WTC11 (cell line): ENCODE data around the gene GPR37L1. TPM values are rescaled to one million over a fixed set of nuclear protein-coding genes. Genes with fewer than 3 reads are reported as not detected.

Source experiments
- ATAC-seq: fragments of 200-7000 bp; cut with Tn5 transposase; 2 replicates; pipeline ENCODE4 v1.10.0; 2021; ENCODE audit warnings: mild to moderate bottlenecking, moderate library complexity
- CTCF ChIA-PET: fragments of 300-600 bp; sonication (Branson Sonifier 250); formaldehyde crosslinking; loops from one replicate; lab custom pipeline; 2021; ENCODE audit warnings: antibody characterized with exemption; lab: Charles Lee
- POLR2A ChIA-PET: fragments of 350-600 bp; sonication (Branson Sonifier 250); formaldehyde crosslinking; loops from one replicate; lab custom pipeline; 2021; ENCODE audit warnings: antibody characterized with exemption; lab: Charles Lee
- DNase-seq: peaks from one replicate; pipeline ENCODE4 v3.0.0; 2021; ENCODE audit warnings: low spot score
- H3K27ac Mint-ChIP-seq: 2 replicates; pipeline ENCODE4 v1.8.0; 2021; ENCODE audit warnings: mixed read lengths
- H3K27me3 Mint-ChIP-seq: 2 replicates; pipeline ENCODE4 v1.8.0; 2021; ENCODE audit warnings: low read depth, mild to moderate bottlenecking, moderate library complexity, mixed read lengths
- H3K36me3 Mint-ChIP-seq: 2 replicates; pipeline ENCODE4 v1.8.0; 2021; ENCODE audit warnings: mixed read lengths
- H3K4me1 Mint-ChIP-seq: 2 replicates; pipeline ENCODE4 v1.8.0; 2022; ENCODE audit warnings: mixed read lengths
- H3K4me3 Mint-ChIP-seq: 2 replicates; pipeline ENCODE4 v1.8.0; 2021; ENCODE audit warnings: mild to moderate bottlenecking, moderate library complexity, mixed read lengths
- H3K9me3 Mint-ChIP-seq: 2 replicates; pipeline ENCODE4 v1.8.0; 2021; ENCODE audit warnings: mixed read lengths
- CBFB ChIP-seq: sonication (generic); formaldehyde crosslinking; IDR thresholded peaks from 2 replicates; pipeline ENCODE4 v1.8.1; 2022; ENCODE audit warnings: mild to moderate bottlenecking, low read depth, missing genetic modification reagents
- ETV6 ChIP-seq: sonication (generic); formaldehyde crosslinking; IDR thresholded peaks from 2 replicates; pipeline ENCODE4 v1.8.1; 2022; ENCODE audit warnings: mild to moderate bottlenecking, missing genetic modification reagents
- FOXK1 ChIP-seq: sonication (generic); formaldehyde crosslinking; IDR thresholded peaks from 2 replicates; pipeline ENCODE4 v1.8.0; 2022; ENCODE audit warnings: mild to moderate bottlenecking, moderate library complexity, missing genetic modification reagents
- FOXP1 ChIP-seq: sonication (generic); formaldehyde crosslinking; IDR thresholded peaks from 2 replicates; pipeline ENCODE4 v1.8.0; 2022; ENCODE audit warnings: missing genetic modification reagents, mild to moderate bottlenecking, moderate library complexity, borderline replicate concordance
- GABPB1 ChIP-seq: sonication (generic); formaldehyde crosslinking; IDR thresholded peaks from 2 replicates; pipeline ENCODE4 v1.8.1; 2023; ENCODE audit warnings: mild to moderate bottlenecking, missing genetic modification reagents
- MXD4 ChIP-seq: fragments of 250-450 bp; sonication (Bioruptor Pico); IDR thresholded peaks from 2 replicates; pipeline ENCODE4 v1.8.0; 2021; ENCODE audit warnings: mild to moderate bottlenecking, moderate library complexity, borderline replicate concordance
- NFATC4 ChIP-seq: fragments of 250-450 bp; sonication (Bioruptor Pico); IDR thresholded peaks from 2 replicates; pipeline ENCODE4 v1.9.0; 2021; ENCODE audit warnings: mild to moderate bottlenecking
- RORB ChIP-seq: fragments of 250-450 bp; sonication (Bioruptor Pico); IDR thresholded peaks from 2 replicates; pipeline ENCODE4 v1.9.0; 2021; ENCODE audit warnings: mild to moderate bottlenecking
- TEAD4 ChIP-seq: sonication (generic); formaldehyde crosslinking; IDR thresholded peaks from 2 replicates; pipeline ENCODE4 v1.8.0; 2022; ENCODE audit warnings: mild to moderate bottlenecking, missing genetic modification reagents
- ZNF263 ChIP-seq: sonication (generic); formaldehyde crosslinking; IDR thresholded peaks from 2 replicates; pipeline ENCODE4 v1.8.1; 2022; ENCODE audit warnings: low read depth, mild to moderate bottlenecking, moderate library complexity, missing genetic modification reagents
- ZNF317 ChIP-seq: sonication (generic); formaldehyde crosslinking; IDR thresholded peaks from 2 replicates; pipeline ENCODE4 v1.8.1; 2023; ENCODE audit warnings: low read depth, mild to moderate bottlenecking, moderate library complexity, missing genetic modification reagents, borderline replicate concordance
- ZNF416 ChIP-seq: fragments of 250-450 bp; sonication (Bioruptor Pico); IDR thresholded peaks from 2 replicates; pipeline ENCODE4 v1.9.0; 2021; ENCODE audit warnings: mild to moderate bottlenecking, inconsistent platforms
- ZNF423 ChIP-seq: fragments of 250-450 bp; sonication (Bioruptor Pico); IDR thresholded peaks from 2 replicates; pipeline ENCODE4 v2.1.2; 2022; ENCODE audit warnings: mild to moderate bottlenecking, moderate library complexity
- total RNA-seq: library from RNA; stranded (reverse); gene quantifications from 3 replicates; pipeline ENCODE4 v1.2.3, GENCODE V29; 2021
- TF ChIP-seq, protein P1 (sequence below): sonication (generic); formaldehyde crosslinking; IDR thresholded peaks from 2 replicates; pipeline ENCODE4 v1.8.0; 2023; ENCODE audit warnings: missing genetic modification reagents, mild to moderate bottlenecking, borderline replicate concordance
- TF ChIP-seq, protein P2 (sequence below): sonication (generic); formaldehyde crosslinking; IDR thresholded peaks from 2 replicates; pipeline ENCODE4 v1.8.1; 2023; ENCODE audit warnings: mild to moderate bottlenecking, moderate library complexity, missing genetic modification reagents
- TF ChIP-seq, protein P3 (sequence below): sonication (generic); formaldehyde crosslinking; IDR thresholded peaks from 2 replicates; pipeline ENCODE4 v1.8.1; 2023; ENCODE audit warnings: mild to moderate bottlenecking, missing genetic modification reagents
- TF ChIP-seq, protein P4 (sequence below): sonication (generic); formaldehyde crosslinking; conservative IDR thresholded peaks from 2 replicates; pipeline ENCODE4 v1.8.1; 2023; ENCODE audit warnings: mild to moderate bottlenecking, low read depth, missing genetic modification reagents, moderate library complexity
- TF ChIP-seq, protein P5 (sequence below): sonication (generic); formaldehyde crosslinking; IDR thresholded peaks from 2 replicates; pipeline ENCODE4 v1.8.1; 2022; ENCODE audit warnings: low read depth, mild to moderate bottlenecking, moderate library complexity, missing genetic modification reagents, borderline replicate concordance
- TF ChIP-seq, protein P6 (sequence below): sonication (generic); formaldehyde crosslinking; IDR thresholded peaks from 2 replicates; pipeline ENCODE4 v1.8.0; 2022; ENCODE audit warnings: mild to moderate bottlenecking, missing genetic modification reagents
- TF ChIP-seq, protein P7 (sequence below): fragments of 250-450 bp; sonication (Bioruptor Pico); IDR thresholded peaks from 2 replicates; pipeline ENCODE4 v1.8.0; 2021; ENCODE audit warnings: mild to moderate bottlenecking
- TF ChIP-seq, protein P8 (sequence below): sonication (generic); formaldehyde crosslinking; IDR thresholded peaks from 2 replicates; pipeline ENCODE4 v1.8.1; 2023; ENCODE audit warnings: mild to moderate bottlenecking, missing genetic modification reagents, moderate library complexity

Gene GPR37L1
- total RNA-seq, 1 experiment from 2014 or later, result 0.07 TPM

DNA sequence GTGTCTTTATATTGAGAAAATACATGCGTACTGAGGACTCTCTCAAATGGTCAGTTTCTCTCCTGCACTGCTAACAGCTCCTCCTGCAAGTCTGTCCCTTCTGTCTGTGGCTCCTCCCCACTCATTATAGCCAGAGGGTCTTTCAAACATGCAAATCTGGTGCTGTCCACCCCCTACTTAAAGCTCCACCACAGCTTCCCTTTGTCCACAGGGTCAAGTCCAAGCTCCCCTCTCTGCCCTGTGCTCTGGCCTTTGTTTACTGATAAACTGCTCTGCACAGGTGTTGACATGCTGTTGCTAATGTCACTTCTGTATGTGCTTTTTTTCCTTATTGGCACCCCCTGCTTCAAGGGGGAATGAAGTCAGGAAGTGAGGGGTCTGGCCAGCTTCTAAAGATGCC, 47.7 kb upstream of the GPR37L1 start (continued):
- TF ChIP-seq, protein P1, sequence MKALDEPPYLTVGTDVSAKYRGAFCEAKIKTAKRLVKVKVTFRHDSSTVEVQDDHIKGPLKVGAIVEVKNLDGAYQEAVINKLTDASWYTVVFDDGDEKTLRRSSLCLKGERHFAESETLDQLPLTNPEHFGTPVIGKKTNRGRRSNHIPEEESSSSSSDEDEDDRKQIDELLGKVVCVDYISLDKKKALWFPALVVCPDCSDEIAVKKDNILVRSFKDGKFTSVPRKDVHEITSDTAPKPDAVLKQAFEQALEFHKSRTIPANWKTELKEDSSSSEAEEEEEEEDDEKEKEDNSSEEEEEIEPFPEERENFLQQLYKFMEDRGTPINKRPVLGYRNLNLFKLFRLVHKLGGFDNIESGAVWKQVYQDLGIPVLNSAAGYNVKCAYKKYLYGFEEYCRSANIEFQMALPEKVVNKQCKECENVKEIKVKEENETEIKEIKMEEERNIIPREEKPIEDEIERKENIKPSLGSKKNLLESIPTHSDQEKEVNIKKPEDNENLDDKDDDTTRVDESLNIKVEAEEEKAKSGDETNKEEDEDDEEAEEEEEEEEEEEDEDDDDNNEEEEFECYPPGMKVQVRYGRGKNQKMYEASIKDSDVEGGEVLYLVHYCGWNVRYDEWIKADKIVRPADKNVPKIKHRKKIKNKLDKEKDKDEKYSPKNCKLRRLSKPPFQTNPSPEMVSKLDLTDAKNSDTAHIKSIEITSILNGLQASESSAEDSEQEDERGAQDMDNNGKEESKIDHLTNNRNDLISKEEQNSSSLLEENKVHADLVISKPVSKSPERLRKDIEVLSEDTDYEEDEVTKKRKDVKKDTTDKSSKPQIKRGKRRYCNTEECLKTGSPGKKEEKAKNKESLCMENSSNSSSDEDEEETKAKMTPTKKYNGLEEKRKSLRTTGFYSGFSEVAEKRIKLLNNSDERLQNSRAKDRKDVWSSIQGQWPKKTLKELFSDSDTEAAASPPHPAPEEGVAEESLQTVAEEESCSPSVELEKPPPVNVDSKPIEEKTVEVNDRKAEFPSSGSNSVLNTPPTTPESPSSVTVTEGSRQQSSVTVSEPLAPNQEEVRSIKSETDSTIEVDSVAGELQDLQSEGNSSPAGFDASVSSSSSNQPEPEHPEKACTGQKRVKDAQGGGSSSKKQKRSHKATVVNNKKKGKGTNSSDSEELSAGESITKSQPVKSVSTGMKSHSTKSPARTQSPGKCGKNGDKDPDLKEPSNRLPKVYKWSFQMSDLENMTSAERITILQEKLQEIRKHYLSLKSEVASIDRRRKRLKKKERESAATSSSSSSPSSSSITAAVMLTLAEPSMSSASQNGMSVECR (CRISPR knock-in tag), result no peak
- TF ChIP-seq, protein P2, sequence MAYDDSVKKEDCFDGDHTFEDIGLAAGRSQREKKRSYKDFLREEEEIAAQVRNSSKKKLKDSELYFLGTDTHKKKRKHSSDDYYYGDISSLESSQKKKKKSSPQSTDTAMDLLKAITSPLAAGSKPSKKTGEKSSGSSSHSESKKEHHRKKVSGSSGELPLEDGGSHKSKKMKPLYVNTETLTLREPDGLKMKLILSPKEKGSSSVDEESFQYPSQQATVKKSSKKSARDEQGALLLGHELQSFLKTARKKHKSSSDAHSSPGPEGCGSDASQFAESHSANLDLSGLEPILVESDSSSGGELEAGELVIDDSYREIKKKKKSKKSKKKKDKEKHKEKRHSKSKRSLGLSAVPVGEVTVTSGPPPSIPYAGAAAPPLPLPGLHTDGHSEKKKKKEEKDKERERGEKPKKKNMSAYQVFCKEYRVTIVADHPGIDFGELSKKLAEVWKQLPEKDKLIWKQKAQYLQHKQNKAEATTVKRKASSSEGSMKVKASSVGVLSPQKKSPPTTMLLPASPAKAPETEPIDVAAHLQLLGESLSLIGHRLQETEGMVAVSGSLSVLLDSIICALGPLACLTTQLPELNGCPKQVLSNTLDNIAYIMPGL (CRISPR knock-in tag), result no peak
- TF ChIP-seq FOXK1, result no peak
- no peak for TF ChIP-seq ZNF317 (CRISPR knock-in tag)
- no peak for TF ChIP-seq FOXP1
- TF ChIP-seq NFATC4 (CRISPR knock-in tag), result no peak

DNA sequence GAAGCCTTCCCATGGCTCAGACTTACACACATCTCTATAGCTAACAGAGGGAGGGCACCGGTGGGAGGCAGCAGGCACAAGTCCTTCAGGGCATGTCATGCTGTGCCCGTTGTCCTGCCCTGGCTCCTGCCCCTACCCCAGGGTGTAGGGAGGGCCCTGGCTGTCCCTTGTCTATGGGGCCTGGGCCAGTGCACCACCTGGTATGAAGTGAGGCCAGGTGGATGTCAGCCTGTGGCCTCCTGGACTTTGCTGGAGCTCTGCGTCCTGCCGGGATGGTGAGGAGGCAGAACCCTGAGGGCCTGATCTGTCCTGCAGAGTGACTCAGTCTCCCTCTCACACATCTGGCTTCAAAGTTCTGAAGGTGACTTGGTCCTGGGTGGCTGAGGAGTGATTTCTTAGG, 47.3 kb upstream of the GPR37L1 start:
- ATAC-seq (peak; percentile 31), DNase-seq (no peak)
- H3K27ac Mint-ChIP-seq, result no peak overlapping the region
- no peaks in the 10 kb centered on the region for H3K9me3 Mint-ChIP-seq
- peaks cover 6% of the 10 kb centered on the region for H3K4me1 Mint-ChIP-seq
- no peaks in the 10 kb centered on the region for H3K27me3 Mint-ChIP-seq
- ChIA-PET CTCF (interaction anchor here (1.0 to 1.5 kb wide), 2 partner anchors 60 to 76 kb away, joined by 3 read pairs; no protein-coding TSS in a partner anchor), POLR2A (no interaction called here)
- no peak overlapping the region for H3K4me3 Mint-ChIP-seq
- no peaks in the 10 kb centered on the region for H3K36me3 Mint-ChIP-seq
- TF ChIP-seq, protein P3, sequence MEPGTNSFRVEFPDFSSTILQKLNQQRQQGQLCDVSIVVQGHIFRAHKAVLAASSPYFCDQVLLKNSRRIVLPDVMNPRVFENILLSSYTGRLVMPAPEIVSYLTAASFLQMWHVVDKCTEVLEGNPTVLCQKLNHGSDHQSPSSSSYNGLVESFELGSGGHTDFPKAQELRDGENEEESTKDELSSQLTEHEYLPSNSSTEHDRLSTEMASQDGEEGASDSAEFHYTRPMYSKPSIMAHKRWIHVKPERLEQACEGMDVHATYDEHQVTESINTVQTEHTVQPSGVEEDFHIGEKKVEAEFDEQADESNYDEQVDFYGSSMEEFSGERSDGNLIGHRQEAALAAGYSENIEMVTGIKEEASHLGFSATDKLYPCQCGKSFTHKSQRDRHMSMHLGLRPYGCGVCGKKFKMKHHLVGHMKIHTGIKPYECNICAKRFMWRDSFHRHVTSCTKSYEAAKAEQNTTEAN (CRISPR knock-in tag), result no peak
- TF ChIP-seq TEAD4, result no peak
- TF ChIP-seq, protein P4, sequence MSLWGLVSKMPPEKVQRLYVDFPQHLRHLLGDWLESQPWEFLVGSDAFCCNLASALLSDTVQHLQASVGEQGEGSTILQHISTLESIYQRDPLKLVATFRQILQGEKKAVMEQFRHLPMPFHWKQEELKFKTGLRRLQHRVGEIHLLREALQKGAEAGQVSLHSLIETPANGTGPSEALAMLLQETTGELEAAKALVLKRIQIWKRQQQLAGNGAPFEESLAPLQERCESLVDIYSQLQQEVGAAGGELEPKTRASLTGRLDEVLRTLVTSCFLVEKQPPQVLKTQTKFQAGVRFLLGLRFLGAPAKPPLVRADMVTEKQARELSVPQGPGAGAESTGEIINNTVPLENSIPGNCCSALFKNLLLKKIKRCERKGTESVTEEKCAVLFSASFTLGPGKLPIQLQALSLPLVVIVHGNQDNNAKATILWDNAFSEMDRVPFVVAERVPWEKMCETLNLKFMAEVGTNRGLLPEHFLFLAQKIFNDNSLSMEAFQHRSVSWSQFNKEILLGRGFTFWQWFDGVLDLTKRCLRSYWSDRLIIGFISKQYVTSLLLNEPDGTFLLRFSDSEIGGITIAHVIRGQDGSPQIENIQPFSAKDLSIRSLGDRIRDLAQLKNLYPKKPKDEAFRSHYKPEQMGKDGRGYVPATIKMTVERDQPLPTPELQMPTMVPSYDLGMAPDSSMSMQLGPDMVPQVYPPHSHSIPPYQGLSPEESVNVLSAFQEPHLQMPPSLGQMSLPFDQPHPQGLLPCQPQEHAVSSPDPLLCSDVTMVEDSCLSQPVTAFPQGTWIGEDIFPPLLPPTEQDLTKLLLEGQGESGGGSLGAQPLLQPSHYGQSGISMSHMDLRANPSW (CRISPR knock-in tag), result no peak
- no peak for TF ChIP-seq ZNF423 (CRISPR knock-in tag)
- TF ChIP-seq RORB, result no peak
- TF ChIP-seq CBFB (CRISPR knock-in tag), result no peak
- TF ChIP-seq, protein P5, sequence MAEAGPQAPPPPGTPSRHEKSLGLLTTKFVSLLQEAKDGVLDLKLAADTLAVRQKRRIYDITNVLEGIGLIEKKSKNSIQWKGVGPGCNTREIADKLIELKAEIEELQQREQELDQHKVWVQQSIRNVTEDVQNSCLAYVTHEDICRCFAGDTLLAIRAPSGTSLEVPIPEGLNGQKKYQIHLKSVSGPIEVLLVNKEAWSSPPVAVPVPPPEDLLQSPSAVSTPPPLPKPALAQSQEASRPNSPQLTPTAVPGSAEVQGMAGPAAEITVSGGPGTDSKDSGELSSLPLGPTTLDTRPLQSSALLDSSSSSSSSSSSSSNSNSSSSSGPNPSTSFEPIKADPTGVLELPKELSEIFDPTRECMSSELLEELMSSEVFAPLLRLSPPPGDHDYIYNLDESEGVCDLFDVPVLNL (CRISPR knock-in tag), result no peak
- TF ChIP-seq, protein P6, sequence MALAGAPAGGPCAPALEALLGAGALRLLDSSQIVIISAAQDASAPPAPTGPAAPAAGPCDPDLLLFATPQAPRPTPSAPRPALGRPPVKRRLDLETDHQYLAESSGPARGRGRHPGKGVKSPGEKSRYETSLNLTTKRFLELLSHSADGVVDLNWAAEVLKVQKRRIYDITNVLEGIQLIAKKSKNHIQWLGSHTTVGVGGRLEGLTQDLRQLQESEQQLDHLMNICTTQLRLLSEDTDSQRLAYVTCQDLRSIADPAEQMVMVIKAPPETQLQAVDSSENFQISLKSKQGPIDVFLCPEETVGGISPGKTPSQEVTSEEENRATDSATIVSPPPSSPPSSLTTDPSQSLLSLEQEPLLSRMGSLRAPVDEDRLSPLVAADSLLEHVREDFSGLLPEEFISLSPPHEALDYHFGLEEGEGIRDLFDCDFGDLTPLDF (CRISPR knock-in tag), result no peak
- TF ChIP-seq, protein P7, sequence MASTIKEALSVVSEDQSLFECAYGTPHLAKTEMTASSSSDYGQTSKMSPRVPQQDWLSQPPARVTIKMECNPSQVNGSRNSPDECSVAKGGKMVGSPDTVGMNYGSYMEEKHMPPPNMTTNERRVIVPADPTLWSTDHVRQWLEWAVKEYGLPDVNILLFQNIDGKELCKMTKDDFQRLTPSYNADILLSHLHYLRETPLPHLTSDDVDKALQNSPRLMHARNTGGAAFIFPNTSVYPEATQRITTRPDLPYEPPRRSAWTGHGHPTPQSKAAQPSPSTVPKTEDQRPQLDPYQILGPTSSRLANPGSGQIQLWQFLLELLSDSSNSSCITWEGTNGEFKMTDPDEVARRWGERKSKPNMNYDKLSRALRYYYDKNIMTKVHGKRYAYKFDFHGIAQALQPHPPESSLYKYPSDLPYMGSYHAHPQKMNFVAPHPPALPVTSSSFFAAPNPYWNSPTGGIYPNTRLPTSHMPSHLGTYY, result no peak
- no peak for TF ChIP-seq ETV6 (CRISPR knock-in tag)
- TF ChIP-seq GABPB1 (CRISPR knock-in tag), result no peak
- no peak for TF ChIP-seq ZNF416 (CRISPR knock-in tag)
- no peak for TF ChIP-seq ZNF263 (CRISPR knock-in tag)
- TF ChIP-seq, protein P8, sequence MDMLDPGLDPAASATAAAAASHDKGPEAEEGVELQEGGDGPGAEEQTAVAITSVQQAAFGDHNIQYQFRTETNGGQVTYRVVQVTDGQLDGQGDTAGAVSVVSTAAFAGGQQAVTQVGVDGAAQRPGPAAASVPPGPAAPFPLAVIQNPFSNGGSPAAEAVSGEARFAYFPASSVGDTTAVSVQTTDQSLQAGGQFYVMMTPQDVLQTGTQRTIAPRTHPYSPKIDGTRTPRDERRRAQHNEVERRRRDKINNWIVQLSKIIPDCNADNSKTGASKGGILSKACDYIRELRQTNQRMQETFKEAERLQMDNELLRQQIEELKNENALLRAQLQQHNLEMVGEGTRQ (CRISPR knock-in tag), result no peak
- TF ChIP-seq MXD4 (CRISPR knock-in tag), result no peak
